Activated naive CD4-positive, alpha-beta T cell treated with anti-CD3 and anti-CD28 coated beads, Interleukin-2, amount 50 U/mL, for 72 hours (primary cell): ENCODE measurements around the gene MAN1B1. TPM values are rescaled to one million over a fixed set of nuclear protein-coding genes. Genes with fewer than 3 reads are reported as not detected.
"Not testable (repeated sequence)": the region's sequence is repeated elsewhere in the genome, so short reads cannot be mapped to it uniquely, and the experiment has no call there.

Experiments used
- ATAC-seq, 2 donors: fragments of 150-1000 bp; cut with Tn5 transposase; 2 replicates each; pipeline ENCODE4 v1.10.0; 2021; ENCODE audit warnings: mild to moderate bottlenecking in 2 of 2, moderate library complexity in 2 of 2
- DNase-seq, 2 donors: peaks; one replicate each; pipeline ENCODE4 v3.0.0; 2021 to 2022; ENCODE audit warnings: low spot score in 2 of 2
- H3K27ac Mint-ChIP-seq, 2 donors: one replicate each; pipeline ENCODE4 v1.8.0; 2022; ENCODE audit warnings: mild to moderate bottlenecking in 2 of 2, mixed read lengths in 2 of 2
- H3K36me3 Mint-ChIP-seq, 2 donors: one replicate each; pipeline ENCODE4 v1.8.0; 2022; ENCODE audit warnings: mixed read lengths in 2 of 2
- H3K9me3 Mint-ChIP-seq, 2 donors: one replicate each; pipeline ENCODE4 v1.8.0; 2022; ENCODE audit warnings: mixed read lengths in 2 of 2
- total RNA-seq, 2 donors: library from RNA; stranded (reverse); gene quantifications; one replicate each; pipeline ENCODE4 v1.2.3, GENCODE V29; 2022

MAN1B1 gene
- total RNA-seq, 2 donors from 2014 or later: 23.8 to 41.4 TPM

DNA sequence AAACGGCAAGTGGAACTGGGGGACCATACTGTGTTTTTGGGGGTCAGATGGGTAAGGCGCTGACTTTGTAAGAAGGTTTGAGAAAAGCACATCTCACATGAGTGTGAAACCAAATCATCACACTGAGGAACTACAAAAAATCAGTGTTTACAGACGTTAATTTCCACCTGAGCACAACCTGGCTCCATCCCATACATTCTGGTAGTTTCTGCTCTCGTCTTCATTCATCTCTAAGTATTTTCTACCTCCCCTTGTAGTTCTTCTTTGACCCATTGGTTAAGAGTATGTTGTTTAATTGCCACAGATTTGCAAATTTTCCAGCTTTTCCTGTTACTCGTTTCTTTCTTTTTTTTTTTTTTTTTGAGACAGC, 36.7 kb downstream of the MAN1B1 start:
- peaks cover 8 to 11% of the 10 kb centered on the region in 2 donors for H3K36me3 Mint-ChIP-seq
- H3K9me3 Mint-ChIP-seq: no peaks in the 10 kb centered on the region
- no peak overlapping the region for H3K27ac Mint-ChIP-seq
- DNase-seq (no peak), ATAC-seq (no peak)

DNA sequence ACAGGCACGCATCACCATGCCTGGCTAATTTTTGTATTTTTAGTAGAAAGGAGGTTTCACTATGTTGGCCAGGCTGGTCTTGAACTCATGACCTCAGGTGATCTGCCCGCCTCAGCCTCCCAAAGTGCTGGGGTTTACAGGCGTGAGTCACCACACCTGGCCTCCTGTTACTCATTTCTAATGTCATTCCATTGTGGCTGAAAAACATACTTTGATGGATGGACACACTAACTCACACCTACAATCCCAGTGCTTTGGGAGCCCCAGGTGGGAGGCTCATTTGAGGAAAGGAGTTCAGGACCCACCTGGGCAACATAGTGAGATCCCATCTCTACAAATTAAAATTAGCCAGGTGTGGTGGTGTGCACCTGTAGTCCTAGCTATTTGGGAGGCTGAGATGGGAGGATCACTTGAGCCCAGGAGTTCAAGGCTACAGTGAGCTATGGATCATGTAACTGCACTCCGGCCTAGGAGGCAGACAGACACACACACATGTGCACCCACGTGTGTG, 37.2 kb downstream of the MAN1B1 start:
- H3K36me3 Mint-ChIP-seq: peaks cover 13 to 16% of the 10 kb centered on the region in 2 donors
- not testable (repeated sequence) for H3K9me3 Mint-ChIP-seq, ATAC-seq, DNase-seq, H3K27ac Mint-ChIP-seq

DNA sequence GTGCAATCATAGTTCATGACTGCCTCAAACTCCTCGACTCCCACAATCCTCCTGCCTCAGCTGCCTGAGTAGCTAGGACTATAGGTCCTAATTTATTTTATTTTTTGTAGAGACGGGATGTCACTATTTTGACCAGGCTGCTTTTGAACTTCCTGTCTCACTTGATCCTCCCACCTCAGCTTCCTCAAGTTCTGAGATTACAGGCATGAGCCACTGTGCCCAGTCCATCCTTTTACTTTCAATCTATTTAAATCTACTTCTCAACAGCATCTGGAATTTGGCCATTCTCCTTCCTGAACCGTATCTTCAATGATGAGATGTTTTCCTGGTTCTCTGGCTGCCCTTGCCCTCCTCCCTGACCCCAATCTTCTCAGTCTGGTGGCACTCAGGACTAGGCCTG, 40.0 kb downstream of the MAN1B1 start:
- Mint-ChIP-seq H3K36me3 (peaks cover 13 to 16% of the 10 kb centered on the region in 2 donors), H3K9me3 (no peaks in the 10 kb centered on the region), H3K27ac (peak overlapping the region; percentile 85 to 86)
- ATAC-seq: no peak
- no peak for DNase-seq

DNA sequence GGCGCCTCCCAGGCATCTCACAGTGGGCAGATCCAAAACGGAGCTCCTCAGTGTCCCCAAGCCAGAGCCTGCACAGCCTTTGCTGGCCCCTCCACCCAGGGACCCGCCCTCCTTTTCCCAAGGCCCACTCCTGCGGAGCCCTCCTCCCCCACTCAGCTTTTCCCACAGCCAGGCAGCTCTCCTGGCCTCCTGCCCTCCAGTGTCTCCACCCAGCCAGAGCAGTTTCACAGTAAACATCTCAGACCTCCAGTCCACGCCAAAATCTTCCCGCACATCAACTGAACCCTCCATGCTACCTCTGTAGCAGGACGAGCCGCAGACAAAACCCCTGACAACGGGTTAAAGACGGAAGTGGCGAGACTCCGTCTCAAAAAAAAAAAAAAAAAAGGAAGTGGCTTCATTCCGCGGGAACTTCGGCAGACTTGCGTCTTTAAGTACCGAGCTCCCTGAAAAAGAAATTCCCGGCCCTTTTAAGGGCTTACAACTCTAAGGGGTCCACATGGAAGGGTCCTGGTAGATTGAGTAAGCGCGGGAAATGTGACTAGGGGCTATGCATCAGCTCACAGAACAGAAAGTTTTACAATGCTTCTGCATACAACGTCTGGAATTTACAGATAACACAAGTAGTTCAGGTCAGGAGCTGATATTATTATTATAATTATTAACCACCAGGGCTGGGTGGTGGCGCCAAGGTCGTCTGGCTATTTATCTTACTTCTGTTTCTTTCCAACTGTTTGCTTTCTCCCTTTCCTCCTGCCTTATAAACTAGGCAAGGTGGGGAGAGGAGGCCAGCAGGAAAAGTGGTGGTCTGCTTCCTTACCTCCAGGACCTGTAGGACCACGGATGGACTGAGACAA, 40.7 kb downstream of the MAN1B1 start:
- DNase-seq (no peak), ATAC-seq (peak in 1 of 2 donors; percentile 7)
- Mint-ChIP-seq H3K36me3 (peaks cover 13 to 16% of the 10 kb centered on the region in 2 donors), H3K27ac (peak overlapping the region; percentile 86 to 89), H3K9me3 (no peaks in the 10 kb centered on the region)

DNA sequence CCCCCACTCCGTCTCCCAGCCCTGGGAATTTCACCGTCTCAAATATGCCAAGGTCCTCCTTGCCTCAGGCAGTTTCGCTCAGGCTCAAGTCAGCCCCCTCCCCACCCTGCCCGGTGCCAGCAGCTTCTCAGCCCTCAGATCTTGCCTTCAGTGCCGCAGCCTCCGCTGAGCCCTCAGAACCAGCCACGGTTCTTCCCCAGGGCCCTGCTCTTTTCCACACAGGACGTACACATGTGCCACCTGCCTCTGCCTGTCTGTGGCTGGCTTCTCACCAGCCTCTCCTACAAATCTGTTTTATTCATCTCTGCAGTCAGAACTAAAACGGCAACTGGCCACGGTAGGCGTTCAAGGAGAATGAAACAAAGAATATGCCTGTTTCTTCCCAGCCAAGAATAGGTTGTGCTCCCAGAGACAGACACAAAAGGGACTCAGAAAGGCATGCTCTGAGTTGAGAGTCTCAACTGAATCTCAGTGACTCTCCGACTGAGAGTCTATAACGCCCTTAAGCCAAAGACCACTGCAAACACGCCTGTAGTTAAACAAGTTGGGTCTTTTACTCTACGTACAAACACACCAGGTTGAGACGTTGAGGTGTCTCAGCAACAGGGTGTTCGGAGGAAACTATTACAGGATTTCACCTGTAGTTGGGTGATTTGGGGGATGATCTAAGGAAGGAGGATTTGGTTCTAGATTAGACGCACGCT, 41.5 kb downstream of the MAN1B1 start:
- DNase-seq: peak in 1 of 2 donors; percentile 36
- no peaks in the 10 kb centered on the region for H3K9me3 Mint-ChIP-seq
- peak overlapping the region; percentile 86 to 89 for H3K27ac Mint-ChIP-seq
- H3K36me3 Mint-ChIP-seq: peaks cover 13 to 16% of the 10 kb centered on the region in 2 donors
- peak; percentile 5 to 28 for ATAC-seq

DNA sequence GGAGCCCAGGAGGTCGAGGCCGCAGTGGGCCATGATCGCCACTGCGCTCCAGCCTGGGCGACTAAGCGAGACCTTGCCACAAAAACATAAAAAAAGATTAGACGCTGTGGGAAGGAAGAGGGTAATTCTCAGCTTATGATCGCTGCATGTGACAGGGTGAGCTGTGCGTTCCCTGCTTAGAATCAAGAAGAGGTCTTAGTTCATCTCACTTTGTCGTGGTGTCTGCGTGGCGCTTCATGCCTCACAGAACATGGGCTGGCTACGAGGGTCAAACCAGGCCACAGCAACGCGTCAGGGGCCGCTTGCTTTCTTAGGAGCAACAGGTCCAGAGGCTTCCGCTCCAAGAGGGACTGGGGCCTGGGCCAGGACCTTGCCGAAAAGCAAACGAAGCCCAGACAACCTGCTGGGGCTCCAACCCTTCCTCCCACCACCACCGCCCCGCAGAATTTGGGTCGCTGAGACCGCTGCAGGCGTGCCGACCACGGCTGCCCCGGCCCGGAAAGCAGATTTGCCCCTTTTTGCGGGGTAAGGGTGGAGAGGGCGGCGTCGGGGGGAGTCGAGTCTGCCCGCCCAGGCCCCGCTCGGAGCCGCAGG, 42.2 kb downstream of the MAN1B1 start:
- ATAC-seq: peak; percentile 1 to 7
- DNase-seq: no peak
- Mint-ChIP-seq H3K27ac (peak overlapping the region; percentile 86 to 89), H3K9me3 (no peaks in the 10 kb centered on the region), H3K36me3 (peaks cover 13 to 16% of the 10 kb centered on the region in 2 donors)

DNA sequence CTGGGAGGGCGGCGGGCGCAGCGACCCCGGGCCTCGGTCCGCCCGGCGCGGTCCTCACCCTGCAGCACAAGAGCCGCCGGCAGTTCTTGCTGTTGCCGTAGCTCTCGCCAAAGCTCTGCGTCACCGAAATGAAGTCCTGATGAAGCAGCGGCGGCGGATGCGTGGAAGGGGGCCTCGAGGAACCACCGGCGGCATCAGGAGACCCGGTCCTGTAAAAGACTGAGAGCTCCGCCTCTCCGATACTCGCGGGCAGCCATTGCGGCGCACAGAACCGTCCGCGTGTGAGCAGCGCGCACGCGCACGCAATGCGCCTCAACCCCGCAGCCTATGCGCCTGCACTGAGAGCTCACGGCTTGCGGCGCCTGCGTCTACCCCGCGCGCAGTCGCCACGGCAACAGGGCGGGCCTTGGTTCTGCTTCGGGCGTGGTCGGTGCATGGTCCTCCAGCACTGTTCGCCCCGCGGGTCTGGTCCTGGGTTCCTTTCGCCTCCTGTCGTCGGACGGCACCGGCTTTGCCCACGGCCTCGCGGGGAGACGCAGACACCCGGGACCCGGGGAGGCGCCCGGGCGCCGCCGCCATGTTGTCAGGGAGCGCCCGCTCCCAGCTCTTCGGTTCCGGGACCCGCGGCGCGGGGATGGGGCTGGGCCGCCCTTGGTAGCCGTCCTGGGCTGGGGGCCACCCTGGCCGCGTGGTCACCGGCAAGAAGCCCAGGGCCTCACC, 42.8 kb downstream of the MAN1B1 start:
- DNase-seq: peak; percentile 89 to 91
- Mint-ChIP-seq H3K36me3 (peaks cover 13 to 16% of the 10 kb centered on the region in 2 donors), H3K27ac (peak overlapping the region; percentile 60 to 86), H3K9me3 (no peaks in the 10 kb centered on the region)
- peak; percentile 96 to 97 for ATAC-seq

DNA sequence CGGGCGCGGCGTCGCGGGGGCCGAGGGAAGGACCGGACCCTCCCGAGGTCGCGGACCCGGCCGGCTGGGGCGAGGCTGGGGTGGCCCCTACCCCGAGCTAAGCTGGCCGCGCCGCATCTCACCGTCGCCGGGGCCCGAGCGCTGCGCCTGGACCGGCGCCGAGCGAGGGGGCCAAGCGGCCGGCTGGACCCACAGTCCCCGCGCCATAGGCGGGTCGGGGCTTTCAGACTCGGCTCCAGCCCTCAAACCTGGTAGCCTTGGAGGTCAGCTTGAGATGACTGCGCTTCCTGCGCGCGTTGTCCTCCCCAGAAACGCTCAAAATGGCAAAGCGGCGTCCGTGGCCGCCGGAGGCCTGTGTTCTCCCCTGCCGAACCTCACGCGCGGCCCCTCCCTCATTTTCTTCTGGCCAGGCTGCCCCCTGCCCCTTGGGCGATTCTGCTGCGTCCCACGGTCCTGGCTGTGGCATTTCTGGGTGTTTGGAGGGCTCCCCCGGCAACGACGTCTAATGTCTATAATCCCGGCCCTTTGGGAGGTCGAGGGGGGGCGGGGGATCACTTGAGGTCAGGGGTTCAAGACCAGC, 43.5 kb downstream of the MAN1B1 start:
- Mint-ChIP-seq H3K36me3 (peaks cover 13 to 16% of the 10 kb centered on the region in 2 donors), H3K27ac (no peak overlapping the region), H3K9me3 (no peaks in the 10 kb centered on the region)
- DNase-seq: no peak
- ATAC-seq: peak in 1 of 2 donors; percentile 9

DNA sequence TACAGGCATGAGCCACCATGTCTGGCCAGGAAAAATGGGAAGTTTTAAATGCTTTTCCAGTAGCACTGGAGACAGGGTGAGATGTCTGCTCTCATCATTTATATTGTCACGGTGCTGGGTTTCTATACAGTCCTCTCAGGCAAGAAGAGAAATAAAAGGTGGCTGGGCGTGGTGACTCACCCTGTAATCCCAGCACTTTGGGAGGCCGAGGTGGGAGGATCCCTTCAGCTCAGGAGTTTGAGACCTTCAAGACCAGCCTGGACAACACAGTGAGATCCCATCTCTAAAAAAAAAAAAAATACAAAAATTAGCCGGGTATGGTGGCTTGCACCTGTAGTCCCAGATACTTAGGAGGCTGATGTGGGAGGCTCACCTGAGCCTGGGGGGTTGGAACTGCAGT, 47.4 kb downstream of the MAN1B1 start:
- Mint-ChIP-seq H3K36me3 (no peaks in the 10 kb centered on the region), H3K9me3 (no peaks in the 10 kb centered on the region), H3K27ac (no peak overlapping the region)
- no peak for DNase-seq
- no peak for ATAC-seq

DNA sequence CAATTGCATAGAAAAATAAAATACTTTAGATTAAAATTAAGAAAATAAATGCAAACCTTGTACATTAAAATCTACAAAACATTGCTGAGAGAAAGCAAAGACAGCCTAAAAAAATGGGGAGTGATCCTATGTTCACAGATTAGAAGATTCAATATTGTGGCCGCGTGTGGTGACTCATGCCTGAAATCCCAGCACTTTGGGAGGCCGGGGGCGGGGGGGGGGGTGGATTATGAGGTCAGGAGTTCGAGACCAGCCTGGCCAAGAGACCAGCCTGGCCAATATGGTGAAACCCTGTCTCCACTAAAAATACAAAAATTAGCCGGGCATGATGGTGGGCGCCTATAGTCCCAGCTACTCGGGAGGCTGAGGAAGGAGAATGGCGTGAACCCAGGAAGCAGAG, 48.4 kb downstream of the MAN1B1 start:
- not testable (repeated sequence) for H3K36me3 Mint-ChIP-seq, DNase-seq, ATAC-seq, H3K9me3 Mint-ChIP-seq, H3K27ac Mint-ChIP-seq

DNA sequence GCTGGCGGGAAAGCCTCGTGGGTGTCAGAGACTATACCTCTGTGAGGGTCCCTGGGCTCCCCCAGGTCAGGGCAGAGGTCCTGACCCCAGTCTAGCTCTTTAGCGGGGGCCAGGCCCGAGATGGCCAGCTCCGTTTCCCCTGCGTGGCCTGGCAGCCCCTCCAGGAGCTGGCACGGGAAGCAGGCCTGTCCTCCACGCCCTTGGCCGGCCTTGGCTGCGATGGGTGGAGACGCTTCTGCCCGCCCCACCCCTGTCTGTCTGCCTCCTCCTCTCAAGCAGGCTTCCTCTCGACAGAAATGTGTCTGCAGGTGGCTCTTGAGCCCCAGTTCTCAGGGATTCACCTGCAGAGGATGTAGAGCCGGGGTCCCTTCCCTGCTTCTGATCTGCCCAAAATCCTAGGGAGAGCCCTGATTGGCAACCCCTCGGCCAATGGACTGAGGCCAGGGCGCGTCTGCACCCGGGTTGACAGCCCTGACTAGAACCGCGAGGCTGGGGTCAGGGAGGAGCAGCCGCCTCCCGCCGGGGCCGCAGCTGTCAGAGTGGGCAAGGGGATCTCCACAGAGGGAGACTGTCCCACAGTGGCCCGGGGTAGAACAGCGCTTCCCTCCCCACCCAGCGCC, 49.6 kb downstream of the MAN1B1 start:
- DNase-seq (no peak), ATAC-seq (no peak)
- peaks cover 0 to 6% of the 10 kb centered on the region in 2 donors for H3K36me3 Mint-ChIP-seq
- H3K9me3 Mint-ChIP-seq: no peaks in the 10 kb centered on the region
- H3K27ac Mint-ChIP-seq: no peak overlapping the region

DNA sequence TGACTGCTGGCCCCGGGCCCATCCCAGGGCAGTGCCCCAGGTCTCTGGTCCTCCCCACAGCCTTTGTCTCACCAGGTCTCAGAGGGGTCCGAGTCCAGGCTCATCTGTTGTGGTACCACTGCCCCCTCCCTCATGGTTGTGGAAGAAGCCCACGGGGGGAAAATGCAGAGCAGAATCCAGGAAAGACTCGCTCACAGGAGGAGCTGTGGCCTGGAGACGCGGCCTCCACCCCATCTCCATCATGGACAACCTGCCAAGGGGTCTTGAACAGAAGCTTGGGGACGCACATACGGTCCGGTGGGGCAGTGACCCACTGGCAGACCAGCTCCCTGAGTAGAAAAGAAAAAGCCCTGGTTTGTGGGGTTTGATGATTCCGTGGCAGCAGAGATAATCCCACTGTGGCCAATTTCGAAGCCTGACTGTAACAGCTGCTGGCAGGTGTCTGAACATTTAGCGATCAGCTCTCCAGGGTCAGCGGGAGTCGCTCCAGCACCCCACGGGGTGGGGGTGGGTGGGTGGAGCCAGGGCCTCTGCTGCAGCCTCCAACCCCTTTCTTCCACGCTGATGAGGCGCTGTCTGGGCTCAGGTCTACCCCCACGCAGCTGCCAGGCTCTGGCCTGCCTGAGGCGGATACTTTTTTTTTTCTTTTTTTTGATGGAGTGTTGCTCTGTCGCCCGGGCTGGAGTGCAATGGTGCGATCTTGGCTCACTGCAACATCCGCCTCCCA, 50.3 kb downstream of the MAN1B1 start:
- no peaks in the 10 kb centered on the region for H3K9me3 Mint-ChIP-seq
- H3K36me3 Mint-ChIP-seq: peaks cover 0 to 6% of the 10 kb centered on the region in 2 donors
- no peak for ATAC-seq
- no peak for DNase-seq
- no peak overlapping the region for H3K27ac Mint-ChIP-seq

DNA sequence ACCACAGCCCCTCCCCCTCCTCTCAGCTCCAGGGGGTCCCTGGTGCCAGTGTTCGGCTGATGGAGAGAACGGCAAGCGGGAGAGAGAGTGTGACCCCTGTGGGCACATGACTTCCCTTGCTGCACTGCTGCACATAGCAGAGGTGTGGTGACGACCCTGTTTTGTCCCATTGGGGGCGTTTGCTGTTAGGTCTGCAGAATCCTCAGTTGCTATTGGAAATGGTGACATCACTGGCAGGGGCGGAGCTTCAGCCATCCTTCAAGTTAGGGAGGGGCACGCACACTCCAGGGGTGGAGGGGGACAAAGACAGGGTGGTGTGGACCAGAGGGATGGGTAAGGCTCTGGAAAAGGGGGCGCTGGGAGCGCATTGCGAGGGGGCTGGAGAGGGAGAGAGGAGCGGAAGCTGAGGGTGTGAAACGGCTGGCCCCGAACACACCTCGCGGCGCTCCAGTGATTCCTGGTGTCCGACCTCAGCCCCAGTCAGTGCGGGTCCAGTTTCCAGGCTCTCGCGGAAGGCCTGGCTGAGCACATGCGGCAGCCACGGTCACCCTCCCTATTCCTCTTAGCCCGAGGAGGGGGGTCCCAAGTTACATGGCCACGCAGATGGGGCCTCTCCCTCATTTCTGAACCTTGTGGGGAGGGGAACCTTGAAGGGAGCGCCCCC, 51.4 kb downstream of the MAN1B1 start:
- H3K36me3 Mint-ChIP-seq: peaks cover 0 to 6% of the 10 kb centered on the region in 2 donors
- H3K27ac Mint-ChIP-seq: no peak overlapping the region
- H3K9me3 Mint-ChIP-seq: no peaks in the 10 kb centered on the region
- no peak for ATAC-seq
- no peak for DNase-seq

DNA sequence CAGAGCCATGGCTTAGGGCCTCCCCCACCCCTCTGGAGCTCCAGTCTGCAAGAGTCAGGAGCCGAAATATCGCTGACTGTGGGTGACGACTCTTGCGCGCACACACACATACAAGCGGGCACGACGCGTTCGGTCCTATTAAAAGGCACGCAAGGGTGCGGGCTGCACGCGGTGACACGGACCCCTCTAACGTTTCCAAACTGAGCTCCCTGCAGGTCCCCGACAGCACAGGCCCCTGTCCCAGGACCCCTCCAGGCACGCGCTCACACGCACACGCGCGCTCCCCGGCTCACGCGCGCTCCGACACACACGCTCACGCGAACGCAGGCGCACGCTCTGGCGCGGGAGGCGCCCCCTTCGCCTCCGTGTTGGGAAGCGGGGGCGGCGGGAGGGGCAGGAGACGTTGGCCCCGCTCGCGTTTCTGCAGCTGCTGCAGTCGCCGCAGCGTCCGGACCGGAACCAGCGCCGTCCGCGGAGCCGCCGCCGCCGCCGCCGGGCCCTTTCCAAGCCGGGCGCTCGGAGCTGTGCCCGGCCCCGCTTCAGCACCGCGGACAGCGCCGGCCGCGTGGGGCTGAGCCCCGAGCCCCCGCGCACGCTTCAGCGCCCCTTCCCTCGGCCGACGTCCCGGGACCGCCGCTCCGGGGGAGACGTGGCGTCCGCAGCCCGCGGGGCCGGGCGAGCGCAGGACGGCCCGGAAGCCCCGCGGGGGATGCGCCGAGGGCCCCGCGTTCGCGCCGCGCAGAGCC, 52.1 kb downstream of the MAN1B1 start, which contains the start of gene GRIN1:
Gene GRIN1 (plus strand): TSS at position 433 of the 746 bp plus-strand sequence. CDS start 333 bp downstream, outside the sequence.
- no peak within 1 kb of the TSS for H3K27ac Mint-ChIP-seq
- peaks cover 0 to 6% of the 10 kb centered on the region in 2 donors for H3K36me3 Mint-ChIP-seq
- peak in 1 of 2 donors; percentile 73 for ATAC-seq
- peak in 1 of 2 donors; percentile 56 for DNase-seq
- H3K9me3 Mint-ChIP-seq: no peaks in the 10 kb centered on the region
